Epithelial cell of proximal tubule (primary cell): Measurements from ENCODE around the gene SNCG. TPM values are rescaled to one million over a fixed set of nuclear protein-coding genes. Genes with fewer than 3 reads are reported as not detected.

Experiments
- DNase-seq: peaks from one replicate; pipeline ENCODE4 v3.0.0-alpha.2; 2011; ENCODE audit warnings: low read depth
- H3K4me3 ChIP-seq: 2 replicates; pipeline ENCODE4 v1.5.1; 2011; ENCODE audit warnings: low read depth, mild to moderate bottlenecking, low read length
- total RNA-seq: library from RNA; depleted of rRNA; stranded (reverse); fragments of >200 nt; gene quantifications from 2 replicates; pipeline ENCODE4 v1.2.3, GENCODE V29; 2015
- TF ChIP-seq, protein P1 (sequence below): conservative IDR thresholded peaks from 2 replicates; pipeline ENCODE4 v1.5.1; 2012; ENCODE audit warnings: low read depth, mild to moderate bottlenecking, low read length

The SNCG gene
- total RNA-seq, 1 donor from 2014 or later: 30.0 TPM

DNA sequence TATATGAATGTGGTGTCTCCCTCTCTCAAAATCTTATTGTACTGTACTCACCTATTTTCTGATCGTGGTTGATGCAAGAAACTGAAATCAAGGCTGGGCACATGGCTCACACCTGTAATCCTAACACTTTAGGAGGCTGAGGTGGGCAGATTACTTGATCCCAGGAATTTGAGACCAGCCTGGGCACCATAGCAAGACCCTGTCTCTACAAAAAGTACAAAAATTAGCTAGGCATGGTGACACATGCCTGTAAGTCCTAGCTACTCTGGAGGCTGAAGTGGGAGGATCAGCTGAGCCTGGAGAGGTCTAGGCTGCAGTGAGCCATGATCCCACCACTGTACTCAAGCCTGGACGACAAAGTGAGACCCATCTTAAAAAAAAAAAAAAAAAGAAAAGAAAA, 17.0 kb upstream of the SNCG start:
- no peak overlapping the region for H3K4me3 ChIP-seq
- TF ChIP-seq, protein P1, sequence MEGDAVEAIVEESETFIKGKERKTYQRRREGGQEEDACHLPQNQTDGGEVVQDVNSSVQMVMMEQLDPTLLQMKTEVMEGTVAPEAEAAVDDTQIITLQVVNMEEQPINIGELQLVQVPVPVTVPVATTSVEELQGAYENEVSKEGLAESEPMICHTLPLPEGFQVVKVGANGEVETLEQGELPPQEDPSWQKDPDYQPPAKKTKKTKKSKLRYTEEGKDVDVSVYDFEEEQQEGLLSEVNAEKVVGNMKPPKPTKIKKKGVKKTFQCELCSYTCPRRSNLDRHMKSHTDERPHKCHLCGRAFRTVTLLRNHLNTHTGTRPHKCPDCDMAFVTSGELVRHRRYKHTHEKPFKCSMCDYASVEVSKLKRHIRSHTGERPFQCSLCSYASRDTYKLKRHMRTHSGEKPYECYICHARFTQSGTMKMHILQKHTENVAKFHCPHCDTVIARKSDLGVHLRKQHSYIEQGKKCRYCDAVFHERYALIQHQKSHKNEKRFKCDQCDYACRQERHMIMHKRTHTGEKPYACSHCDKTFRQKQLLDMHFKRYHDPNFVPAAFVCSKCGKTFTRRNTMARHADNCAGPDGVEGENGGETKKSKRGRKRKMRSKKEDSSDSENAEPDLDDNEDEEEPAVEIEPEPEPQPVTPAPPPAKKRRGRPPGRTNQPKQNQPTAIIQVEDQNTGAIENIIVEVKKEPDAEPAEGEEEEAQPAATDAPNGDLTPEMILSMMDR: no peak
- DNase-seq: no peak

DNA sequence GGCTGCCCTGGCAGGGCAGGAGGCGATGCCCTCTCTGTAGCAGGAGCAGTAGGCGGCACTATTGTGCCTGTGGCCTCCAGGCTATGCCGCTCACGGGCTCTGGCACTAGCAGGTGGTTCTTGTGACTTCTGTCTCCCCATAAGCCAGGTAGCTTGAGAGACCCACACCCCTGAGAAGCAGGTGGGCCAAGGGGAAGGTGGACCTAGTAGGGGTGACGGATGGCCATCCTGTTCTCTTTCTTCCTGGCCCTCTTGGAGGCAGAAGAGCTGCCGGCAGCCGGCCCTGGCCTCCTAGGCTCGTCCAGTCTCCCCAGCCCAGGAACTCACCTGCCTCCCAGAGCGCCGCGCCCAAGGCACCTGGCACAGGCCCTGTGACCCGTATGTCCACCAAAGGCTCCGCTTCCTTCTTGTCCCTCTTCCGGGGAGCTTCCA, 16.4 kb upstream of the SNCG start:
- TF ChIP-seq, protein P1: no peak
- DNase-seq: no peak
- no peak overlapping the region for H3K4me3 ChIP-seq

DNA sequence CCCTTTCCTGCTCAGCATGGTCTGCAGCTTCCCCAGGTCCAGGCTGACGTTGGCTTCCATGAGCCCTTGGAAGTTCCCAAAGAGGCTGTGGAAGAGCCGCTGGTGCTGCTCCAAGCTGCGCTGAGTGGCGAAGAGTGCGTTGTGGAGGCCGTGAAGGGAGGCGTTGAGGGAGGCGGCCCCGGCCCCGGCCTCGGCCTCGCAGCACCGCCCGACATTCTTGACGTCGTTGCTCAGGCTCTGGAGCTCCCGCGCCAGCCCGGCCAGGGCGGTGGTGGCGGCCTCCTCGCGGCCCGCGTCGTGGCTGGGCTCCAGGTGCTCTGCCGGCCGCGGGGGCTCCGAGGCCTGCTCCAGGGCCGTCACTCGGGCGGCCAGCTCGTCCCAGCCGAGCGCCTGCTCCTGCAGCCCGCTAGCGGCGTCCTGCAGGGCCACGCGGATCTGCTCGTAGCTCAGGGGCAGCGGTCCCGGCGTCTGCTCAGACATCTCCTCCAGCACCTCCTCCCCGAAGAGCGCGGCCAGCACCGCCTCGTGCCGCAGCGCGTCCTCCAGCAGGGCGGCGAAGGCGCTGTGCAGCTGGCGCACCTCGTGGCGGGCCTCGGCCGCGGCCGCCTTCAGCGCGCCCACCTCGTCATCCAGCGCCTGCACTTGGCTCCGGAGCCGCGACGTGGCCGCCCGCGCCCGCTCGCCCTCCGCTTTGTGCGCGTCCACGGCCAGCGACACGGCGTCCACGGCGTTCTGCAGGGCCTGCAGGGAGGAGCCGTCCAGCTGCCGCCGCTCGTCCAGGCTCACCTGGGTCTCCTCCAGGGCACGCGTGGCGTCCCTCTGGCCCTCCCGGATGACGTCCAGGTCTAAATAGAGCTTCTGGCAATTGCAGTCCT, 15.7 kb upstream of the SNCG start:
- no peak for DNase-seq
- TF ChIP-seq, protein P1: no peak
- H3K4me3 ChIP-seq: no peak overlapping the region

DNA sequence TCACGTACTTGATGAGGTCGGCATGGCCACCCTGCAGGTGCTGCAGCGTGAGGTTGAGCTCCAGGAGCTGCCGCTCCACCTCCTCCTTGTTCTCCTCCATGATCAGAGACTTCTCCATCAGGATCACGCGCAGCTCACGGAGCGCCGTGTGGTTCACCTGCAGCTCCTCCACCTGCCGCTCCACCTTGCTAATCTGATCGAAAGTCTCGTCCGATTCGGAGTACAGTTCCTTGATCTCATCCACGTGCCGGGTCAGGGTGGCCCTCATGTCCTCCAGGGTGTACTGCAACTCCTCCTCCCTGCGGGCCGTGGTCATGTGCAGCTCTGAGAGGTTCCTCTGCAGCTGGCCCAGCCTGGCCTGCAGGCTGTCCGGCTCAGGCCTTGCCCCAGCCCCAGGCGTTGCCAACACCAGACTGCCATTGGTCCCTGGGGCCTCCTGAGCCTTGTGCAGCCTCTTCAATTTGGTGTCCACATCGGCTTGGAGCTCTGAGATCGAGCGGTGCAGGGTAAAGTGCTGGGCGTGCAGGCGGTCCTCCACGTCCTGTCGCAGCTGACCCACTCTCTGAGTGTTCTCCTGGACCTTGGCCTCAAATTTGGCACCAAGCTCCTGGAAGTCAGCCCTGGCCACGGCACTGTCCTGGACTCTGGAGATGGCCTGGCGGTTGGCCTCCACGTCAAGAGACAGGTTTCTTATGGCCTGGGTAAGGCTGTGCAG, 14.9 kb upstream of the SNCG start:
- TF ChIP-seq, protein P1: no peak
- no peak for DNase-seq
- no peak overlapping the region for H3K4me3 ChIP-seq

DNA sequence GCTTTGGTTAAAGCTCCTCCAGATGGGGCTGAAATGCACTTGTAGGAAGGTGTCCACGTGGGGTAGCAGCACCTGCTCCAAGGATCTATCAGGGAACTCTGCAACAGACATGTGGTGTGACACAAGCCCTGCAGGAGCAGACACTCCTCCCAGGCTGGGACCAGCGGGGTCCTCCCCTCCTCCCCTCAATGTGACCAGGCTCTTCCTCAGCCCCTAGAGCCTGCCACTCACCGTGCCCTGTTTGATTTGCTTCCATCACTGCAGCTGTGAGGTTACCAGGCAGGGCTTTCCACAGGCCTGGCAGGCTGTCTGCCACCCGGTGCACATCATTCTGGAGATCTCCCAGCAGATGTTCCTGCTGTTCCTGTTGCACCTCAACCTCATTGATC, 14.4 kb upstream of the SNCG start:
- DNase-seq: no peak
- no peak overlapping the region for H3K4me3 ChIP-seq
- TF ChIP-seq, protein P1: no peak

DNA sequence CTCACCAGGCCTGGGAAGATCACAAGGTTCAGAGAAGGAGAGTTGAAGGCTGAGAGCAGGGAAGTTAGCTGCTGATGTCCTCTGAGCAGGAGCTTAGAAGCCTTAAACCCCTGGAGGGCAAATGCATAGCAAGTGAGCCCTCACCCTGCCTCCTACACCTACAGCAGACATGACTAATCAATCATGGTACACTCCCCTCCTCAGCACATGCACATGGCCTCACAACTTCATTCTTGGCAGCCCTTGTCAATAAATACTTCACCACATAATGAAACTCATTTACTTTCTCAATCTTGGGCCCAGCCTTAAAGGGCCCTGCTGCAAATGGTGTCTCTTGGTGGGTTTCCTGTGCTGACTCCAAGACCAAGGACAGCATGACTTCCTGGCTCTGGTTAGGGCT, 13.9 kb upstream of the SNCG start:
- DNase-seq: no peak
- TF ChIP-seq, protein P1: no peak
- H3K4me3 ChIP-seq: no peak overlapping the region
